GM19035 (cell line): ENCODE data around the gene ANKRD28.

Source experiments
- ATAC-seq: cut with Tn5 transposase; IDR thresholded peaks from one replicate; pipeline ENCODE4 v1.9.1; 2021; ENCODE audit not compliant: unreplicated experiment

The ANKRD28 gene

DNA sequence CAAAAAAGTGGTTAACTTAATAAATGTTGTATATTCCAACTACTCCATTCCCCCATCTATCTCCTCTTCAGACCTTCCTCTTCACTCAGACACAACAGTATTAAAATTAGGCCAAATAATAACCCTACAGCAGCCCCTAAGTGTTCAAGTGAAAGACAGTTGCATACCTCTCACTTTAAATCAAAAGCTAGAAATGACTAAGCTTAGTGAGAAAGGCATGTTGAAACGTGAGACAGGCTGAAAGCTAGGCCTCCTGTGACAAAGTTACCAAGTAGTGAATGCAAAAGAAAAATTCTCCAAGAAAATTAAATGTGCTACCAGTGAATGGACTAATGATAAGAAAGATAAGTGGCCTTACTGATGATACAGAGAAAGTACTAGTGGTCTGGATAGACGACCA is 71.7 kb downstream of the ANKRD28 start:
- peak; percentile 89 for ATAC-seq

DNA sequence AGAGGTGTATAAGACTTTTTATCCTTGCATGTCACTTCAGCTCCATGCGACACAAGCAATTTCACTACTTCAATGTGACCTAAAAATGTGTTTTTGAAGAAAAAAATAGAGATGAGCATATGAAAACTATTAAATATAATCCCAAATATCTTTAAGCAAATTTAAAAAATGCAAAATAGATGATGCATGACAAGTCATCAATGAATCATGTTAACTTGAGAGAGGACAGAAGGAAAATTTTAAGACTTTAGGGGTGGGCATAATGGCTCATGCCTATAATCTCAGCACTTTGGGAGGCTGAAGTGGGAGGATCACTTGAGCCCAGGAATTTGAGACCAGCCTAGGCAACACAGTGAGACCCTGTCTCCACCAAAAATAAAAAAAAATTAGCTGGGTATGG is 73.3 kb downstream of the ANKRD28 start:
- no peak for ATAC-seq

DNA sequence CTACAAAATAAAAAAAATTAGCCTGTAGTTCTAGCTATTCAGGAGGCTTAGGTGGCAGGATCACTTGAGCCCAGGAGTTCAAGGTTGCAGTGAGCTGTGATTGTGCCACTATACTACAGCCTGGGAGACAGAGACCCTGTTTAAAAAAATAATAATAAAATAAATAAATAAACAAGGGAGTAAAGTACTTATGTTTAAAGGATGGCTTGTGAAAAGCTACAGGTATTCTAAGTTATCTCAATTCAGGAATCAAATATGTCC is 74.2 kb downstream of the ANKRD28 start:
- ATAC-seq = no peak

DNA sequence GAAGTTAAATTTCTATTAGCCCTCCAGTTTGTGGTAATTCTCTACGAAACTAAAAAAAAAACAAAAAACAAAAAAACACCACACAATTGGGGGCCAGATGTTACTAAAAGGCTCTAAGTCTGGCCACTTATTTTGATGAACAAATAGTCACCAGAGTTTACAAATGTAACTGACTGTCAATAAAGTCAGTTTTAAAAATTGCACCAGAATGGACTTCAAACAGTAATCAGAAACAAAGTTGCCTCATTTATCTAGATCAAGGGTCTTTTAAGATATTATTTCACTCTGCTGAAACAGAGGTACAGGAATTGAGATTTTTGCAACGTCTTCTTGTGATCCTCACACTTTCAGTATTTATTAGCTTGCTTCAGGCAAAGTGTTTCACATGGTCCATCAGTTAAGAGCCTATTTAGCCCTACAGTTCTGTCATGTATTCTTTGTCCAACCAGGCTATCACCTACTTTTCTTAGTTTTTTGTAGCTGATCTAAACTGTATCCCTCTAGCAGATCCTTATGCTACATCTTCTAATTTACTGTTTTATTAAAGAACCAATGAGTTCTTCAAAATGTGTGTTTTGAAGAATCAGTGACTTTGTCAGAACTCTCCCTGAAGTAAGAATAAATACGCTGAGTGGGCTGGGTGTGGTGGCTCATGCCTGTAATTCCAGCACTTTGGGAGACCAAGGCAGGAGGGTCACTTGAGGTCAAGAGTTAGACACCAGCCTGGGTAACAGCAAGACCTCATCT is 74.7 kb downstream of the ANKRD28 start:
- ATAC-seq = no peak

DNA sequence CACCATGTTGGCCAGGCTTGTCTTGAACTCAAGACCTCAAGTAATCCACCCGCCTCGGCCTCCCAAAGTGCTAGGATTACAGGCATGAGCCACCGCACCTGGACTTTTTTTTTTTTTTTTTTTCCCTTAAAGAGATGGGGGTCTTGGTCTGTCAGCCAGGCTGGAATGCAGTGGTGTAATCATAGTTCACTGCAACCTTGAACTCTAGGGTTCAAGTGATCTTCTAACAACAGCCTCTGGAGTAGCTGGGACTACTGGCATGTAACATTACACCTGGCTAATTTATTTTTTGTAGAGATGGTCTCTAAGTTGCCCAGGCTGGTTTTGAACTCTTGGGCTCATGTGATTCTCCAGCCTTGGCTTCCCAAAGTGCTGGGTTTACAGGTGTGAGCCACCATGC is 81.6 kb downstream of the ANKRD28 start:
- ATAC-seq = no peak

DNA sequence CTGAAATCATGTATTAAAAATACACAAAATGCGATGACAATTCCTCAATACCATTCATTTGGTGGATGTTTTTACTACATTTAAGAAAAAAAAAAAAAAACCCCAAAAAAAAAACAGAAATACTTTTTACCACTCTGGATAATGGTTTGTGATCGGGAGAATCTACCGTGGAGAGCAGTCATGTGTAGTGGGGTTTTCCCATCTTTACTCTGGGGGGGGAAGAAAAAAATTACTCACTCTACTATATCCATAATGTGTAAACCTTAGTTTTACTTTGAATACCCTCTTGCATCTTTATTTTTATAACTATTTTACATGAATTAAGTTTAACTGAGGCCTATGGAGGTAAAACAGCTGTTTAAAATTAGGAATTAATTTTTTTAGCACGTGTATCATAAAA is 83.3 kb downstream of the ANKRD28 start:
- ATAC-seq = no peak

DNA sequence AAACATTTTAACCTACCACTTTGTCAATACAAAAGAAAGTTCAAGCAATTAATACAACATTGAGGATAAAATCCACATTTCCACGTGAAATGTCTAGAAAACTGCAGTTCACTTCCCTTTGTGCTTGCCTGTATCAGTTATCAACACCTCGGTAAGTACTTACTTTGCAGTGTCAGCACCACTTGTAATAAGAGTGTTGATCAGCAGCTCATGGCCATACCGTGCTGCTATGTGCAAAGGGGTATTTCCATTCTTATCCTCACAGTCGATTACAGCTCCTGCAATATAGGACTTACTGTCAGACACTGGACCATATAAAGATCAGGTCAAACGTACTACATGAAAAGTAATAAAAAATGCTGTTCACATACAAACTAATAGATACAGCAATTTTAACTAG is 84.4 kb downstream of the ANKRD28 start:
- no peak for ATAC-seq

DNA sequence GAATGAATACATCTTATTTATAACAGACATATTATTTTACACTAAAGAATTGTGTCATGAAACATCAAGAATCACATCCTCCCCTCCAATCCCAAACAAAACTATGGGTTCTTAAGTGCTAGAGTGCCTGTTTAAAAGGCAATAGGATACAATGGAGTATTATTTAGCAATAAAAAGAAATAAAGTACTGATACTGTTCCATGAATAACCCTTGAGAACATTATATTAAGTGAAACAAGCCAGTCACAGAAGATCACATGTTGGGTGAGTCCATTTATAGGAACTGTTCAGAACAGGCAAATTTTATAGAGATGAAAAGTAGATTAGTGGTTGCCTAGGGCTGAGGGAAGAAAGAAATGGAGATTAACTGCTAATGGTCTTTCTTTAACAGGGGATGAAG is 86.5 kb downstream of the ANKRD28 start:
- ATAC-seq = no peak

DNA sequence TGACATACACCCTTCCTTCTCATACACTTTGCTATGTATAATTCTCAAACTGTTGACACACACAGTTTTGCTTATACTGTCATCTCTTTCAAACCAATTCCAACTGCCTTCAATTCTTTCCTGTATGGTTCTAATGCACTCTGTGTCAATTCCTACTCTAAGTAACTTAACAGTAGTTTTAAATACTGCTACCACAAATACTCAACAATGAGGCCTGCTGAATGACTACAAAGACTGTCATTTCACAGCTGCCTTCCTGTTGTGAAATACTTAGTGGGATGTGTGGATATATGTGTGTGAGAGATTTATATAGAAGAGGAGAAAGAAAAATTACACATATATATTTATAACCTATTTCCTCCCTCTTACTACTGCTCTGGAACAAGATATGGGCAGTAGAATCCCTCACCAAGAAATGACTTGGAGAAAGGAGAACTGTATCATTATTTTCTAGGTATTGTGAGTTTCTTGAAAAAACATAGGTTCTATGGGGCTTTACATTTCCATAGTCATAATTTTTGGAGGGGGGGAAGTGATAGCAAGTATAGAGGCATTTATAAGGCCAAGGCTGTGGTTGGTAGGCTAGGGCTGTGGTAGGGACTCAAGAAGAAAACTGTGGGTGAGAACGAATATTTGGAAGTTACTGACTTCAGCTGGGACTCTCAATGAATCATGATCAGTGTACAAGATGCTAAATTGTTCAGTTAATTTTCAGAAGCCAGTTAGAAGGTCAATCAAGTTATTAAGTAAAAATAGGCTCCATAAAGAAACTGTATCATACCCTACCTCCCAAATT is 88.7 kb downstream of the ANKRD28 start:
- ATAC-seq = no peak

DNA sequence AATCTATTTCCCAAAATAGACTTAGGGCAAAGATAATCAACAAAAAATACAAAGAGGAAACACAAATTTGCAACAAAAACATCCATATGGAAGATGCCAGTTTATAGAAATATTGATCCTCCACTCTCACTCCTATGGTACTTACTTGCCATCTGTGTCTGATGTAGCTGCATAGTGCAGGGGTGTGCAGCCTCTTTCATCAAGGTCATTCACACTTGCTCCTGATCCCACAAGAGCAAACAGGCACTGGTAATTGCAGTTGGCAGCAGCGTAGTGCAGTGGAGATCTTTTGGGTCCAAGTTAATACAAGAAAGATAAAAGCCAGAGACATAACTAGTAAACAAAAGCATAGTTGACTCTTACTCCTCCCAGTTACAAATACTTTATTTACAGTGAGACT is 90.0 kb downstream of the ANKRD28 start:
- ATAC-seq = no peak

DNA sequence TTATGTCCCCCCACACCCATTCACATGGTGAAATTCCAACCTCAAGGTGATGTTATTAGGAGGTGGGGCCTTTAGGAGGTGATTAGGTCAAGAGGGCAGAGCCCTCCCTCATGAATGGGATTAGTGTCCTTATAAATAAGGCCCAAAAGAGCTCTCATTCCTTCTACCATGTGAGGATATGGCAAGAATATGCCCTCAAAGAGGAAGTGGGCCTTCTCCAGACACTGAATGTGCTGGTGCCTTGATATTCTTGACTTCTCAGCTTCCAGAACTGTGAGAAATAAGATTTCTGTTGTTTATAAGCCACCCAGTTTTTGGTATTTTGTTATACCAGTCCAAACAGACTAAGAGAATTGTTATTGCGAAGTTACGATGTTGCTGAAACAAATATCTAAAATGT is 94.4 kb downstream of the ANKRD28 start:
- ATAC-seq = no peak

DNA sequence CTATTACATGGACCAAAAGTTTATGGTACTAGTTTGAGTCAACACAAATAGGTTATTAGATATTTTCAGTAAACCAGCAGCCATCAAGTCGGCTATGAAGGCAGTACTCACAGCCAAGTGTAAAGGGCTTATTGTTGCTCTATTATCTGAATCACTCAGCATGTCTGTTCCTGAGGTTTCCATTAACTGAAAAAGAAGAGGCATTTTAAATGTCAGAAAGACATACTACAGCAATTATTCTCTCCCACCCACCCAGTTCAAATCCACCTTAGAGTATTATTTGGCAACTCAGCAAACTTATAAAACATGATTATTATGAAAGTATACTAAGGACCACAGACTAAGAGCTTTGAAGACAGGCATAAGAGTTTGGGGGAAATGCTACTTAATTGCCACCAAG is 103.2 kb downstream of the ANKRD28 start:
- no peak for ATAC-seq

DNA sequence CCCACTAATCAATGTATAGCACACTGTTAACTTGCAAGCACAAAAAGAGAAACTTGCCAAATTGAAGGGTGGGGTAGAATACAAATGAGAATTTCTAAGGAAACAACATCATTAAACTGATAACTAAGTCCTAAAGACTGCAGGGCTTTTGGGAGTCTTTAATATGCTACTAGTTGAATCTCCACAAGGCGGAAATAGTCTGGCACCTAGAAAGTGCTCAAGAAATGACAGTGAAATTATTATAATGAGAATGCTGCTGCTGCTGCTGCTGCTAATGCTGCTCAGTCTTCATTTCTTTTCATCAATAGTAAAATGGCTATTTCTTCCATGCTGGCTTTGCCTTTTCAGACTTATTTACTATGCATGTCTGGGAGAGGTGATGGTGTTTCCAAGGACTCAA is 104.4 kb downstream of the ANKRD28 start:
- ATAC-seq = no peak

DNA sequence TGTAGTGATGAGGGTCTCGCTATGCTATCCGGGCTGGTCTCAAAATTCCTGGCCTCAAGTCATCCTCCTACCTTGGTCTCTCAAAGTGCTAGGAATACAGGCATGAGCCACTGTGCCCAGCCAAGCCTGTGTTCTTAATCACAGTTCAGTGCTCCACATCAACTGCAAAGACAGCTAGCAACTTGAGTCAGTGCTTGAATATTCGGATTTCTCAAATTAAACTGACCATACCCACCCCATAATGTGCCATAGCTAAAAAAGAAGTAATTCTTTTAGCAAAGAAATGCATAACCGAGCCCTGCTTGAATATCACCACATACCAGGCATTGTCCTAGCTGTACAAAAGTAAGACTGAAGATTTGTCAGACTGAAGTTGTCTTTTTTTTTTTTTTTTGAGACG is 107.0 kb downstream of the ANKRD28 start:
- no peak for ATAC-seq

DNA sequence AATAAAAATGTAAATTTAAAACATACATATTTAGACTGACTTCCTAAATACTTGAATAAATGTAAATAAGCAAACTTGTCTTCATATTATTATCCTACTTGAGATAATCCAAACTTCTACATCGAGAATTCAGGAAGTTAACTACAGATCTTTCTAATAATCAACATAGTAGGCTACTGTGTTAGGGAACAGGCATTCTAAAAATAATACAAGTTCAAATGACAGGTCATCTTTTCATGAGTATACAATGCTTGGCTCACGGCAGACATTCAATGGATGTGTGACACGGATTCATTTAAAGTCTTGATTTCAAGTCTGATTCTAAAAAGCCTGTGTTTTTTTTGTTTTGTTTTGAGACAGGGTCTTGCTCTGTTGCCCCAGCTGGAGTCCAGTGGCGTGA is 107.5 kb downstream of the ANKRD28 start:
- no peak for ATAC-seq

DNA sequence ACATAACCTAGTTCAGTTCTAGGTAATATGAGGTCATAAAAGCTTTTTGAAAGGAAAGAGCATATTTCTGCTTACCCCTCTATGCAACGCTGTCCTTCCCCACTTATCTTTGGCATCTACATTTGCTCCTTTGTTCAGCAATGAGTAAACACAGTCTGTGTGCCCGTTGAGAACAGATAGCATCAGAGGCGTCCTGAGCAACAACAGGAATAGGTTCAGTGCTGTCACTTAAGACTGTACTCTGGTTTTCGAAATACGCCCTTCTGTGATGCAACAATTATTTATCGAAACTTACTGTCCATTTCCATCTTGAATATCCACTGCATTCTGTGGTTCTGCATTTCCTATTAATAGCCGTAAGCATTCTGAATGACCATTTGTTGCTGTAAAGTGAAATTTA is 111.9 kb downstream of the ANKRD28 start:
- no peak for ATAC-seq

DNA sequence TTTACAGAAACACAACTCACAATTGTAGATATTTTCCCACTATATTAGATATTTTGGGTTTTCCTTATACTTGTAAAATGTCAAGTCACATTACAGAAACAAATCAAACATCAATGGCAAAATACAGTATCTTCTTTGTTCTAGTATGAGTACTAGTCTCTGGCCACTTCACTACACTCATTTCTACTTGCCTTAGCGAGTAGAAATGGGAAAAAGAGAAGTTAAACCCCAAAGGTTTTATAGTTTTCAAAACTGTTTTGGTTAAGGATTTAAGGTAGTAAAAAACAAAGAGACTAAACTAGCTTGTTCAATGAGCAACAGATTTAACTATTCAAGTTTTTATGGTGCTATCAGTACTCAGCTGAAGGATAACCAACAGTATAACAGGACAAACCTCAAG is 114.5 kb downstream of the ANKRD28 start:
- no peak for ATAC-seq

DNA sequence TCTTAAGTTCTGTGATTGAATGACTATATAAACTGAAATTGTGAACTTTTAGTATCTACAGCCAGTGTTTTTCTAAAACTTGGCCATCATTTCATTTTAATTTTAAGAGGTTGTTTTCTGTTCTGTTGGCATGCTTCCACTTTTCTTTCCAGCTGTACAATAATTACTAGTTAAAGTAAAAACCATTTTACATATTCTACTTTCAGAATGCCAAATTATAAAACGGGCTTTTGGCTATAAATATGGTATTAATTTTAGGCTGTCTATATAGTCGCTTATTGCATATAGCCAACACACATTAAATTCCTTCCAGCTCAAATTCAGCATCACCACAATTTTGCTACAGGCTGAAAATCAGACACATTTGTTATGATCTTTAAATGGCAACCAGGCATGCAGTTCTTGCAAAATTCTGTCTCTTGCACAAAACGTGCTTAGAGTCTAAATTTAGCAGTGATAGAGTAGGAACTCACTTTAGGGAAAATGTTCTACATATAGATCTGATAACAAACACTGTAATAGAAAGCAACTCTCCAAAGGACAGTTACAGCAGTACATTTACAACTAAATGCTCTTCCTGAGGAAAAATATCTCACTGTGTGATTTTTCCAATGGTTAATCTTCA is 115.1 kb downstream of the ANKRD28 start:
- no peak for ATAC-seq

DNA sequence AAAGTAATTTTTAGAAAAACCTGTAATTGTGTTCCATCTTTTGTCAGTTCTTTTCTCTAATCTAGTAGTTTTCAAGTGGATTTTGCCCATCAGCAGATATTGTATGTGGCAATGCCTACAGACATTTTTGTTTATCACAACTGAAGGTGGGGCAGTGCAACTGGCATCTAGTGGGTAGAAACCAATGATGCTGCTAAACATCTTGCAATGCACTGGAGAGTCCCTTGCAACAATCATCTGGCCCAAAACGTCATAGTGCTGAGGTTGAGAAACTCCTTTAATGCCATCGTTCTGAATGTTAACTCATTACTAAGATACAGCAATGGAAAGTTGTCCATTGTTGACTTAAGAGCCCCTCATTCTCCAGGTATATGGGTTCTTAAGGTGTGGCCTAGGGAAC is 116.1 kb downstream of the ANKRD28 start:
- no peak for ATAC-seq

DNA sequence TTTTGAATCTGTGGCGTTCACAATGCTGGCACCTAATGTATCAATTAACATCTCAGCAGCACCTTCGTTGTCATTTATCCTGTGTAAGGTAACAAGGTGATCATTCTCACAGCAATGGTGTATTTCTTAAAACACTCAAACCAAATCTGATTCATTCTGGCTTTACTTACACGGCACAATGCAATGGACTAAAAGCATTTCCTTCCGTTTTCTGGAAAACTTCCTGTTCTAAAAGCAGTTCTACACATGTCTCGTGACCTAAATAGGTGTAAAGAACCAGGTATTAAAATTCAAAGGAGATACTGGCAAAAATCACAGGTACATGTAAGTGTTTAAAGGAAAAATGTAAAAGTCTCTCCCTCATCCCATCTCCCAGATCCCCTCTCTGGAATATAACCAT is 118.5 kb downstream of the ANKRD28 start:
- ATAC-seq = no peak

DNA sequence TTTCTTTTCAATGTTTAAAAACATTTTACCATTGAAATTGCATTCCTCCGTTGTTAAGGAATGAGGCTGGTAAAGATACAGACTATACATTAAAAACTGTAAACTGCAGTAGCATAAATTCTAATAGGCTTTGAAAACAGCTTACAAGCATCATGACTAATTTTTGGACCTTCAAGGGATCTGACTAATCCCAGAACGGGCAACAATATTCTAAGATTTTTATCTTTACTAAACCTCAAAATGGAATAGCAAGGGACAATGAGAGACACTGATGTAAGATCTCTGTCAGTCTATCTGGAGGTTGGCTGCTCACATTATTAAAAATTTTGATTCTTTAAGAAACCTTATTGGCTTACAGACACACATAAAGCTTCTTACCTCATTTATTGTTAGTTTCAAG is 121.5 kb downstream of the ANKRD28 start:
- no peak for ATAC-seq

DNA sequence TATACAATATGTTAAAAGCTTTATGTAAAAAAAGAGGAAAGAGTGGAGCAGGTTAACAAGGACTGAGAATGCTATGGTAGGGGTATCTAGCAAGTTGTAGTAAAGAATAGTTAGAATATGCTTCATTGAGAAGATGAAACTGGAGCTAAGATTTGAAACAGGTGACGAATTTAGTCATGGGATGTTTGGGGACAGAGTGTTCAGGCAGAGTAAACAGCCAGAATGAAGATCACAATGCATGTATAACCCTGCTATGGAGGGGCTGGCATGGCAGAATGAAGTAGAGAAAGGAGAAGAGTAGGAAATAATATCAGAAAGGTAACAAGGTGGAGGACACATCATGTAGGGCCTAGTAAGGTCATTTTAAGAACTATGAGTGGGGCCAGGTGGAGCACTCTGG is 124.2 kb downstream of the ANKRD28 start:
- ATAC-seq = no peak

DNA sequence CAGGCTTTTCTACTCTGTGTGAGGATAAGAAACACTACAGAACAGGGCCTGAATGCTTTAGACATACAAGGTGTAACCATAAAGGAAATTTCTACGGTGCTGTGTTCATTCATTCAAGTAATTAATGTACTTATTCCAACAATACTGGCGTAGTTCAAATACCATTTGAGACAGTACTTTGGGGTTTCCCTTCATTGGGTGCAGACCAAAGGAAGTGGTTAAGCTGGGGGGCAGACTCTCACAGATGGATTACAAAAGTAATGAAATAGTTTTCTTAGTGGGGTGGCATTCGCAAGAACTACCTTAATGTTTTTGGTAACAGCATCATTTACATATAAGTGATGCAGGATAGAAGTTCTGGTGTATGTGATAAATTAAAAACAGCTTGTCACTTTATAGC is 130.3 kb downstream of the ANKRD28 start:
- ATAC-seq = no peak
